Caco-2 (cell line): ENCODE results near the gene CD5L. TPM values are rescaled to one million over a fixed set of nuclear protein-coding genes. Genes with fewer than 3 reads are reported as not detected.

Experiments
- Bru-seq: library from RNA; stranded (reverse); fragments of 400-500 nt; gene quantifications from one replicate; lab custom pipeline; 2021; lab: Mats Ljungman, UMichigan
- BruChase-seq, 2 experiments: library from RNA; stranded (reverse); fragments of 400-500 nt; gene quantifications; one replicate each; lab custom pipeline; 2021; lab: Mats Ljungman, UMichigan
- BruUV-seq: library from RNA; stranded (reverse); fragments of 400-500 nt; replicated peaks from 2 replicates; lab custom pipeline; 2021; lab: Mats Ljungman, UMichigan
- CTCF ChIA-PET: fragments of 300-600 bp; sonication (Branson Sonifier 250); formaldehyde crosslinking; loops from one replicate; lab custom pipeline; 2022; ENCODE audit warnings: antibody characterized with exemption; lab: Charles Lee
- POLR2A ChIA-PET: fragments of 300-600 bp; sonication (Branson Sonifier 250); formaldehyde crosslinking; loops from one replicate; lab custom pipeline; 2022; ENCODE audit warnings: antibody characterized with exemption; lab: Charles Lee
- DNase-seq, 2 experiments: peaks; one replicate each; pipeline versions ENCODE4 v3.0.0 to v3.0.0-alpha.2; 2020 to 2022
- H3K27me3 ChIP-seq: replicated peaks from 2 replicates; pipeline ENCODE4 v1.6.0; 2011; ENCODE audit warnings: low read length; ENCODE audit not compliant: control insufficient read depth, insufficient read depth
- H3K36me3 ChIP-seq: 2 replicates; pipeline ENCODE4 v1.5.1; 2011; ENCODE audit warnings: low read length; ENCODE audit not compliant: control insufficient read depth, insufficient read depth
- H3K4me1 ChIP-seq: fragments of 250-450 bp; sonication (Bioruptor Pico); 2 replicates; pipeline ENCODE4 v1.5.1; 2020; ENCODE audit warnings: mild to moderate bottlenecking
- H3K4me3 ChIP-seq: 2 replicates; pipeline ENCODE4 v1.5.1; 2011; ENCODE audit warnings: low read depth, mild to moderate bottlenecking, control low read depth, low read length
- H3K9me3 ChIP-seq: fragments of 250-450 bp; sonication (Bioruptor Pico); 2 replicates; pipeline ENCODE4 v1.5.1; 2020; ENCODE audit warnings: mild to moderate bottlenecking, moderate library complexity
- H3K27ac Mint-ChIP-seq: one replicate; pipeline ENCODE4 v1.8.0; 2022; ENCODE audit warnings: mixed read lengths; ENCODE audit not compliant: unreplicated experiment
- H3K27me3 Mint-ChIP-seq: one replicate; pipeline ENCODE4 v1.8.0; 2022; ENCODE audit warnings: mixed read lengths; ENCODE audit not compliant: insufficient read depth, unreplicated experiment
- H3K36me3 Mint-ChIP-seq: one replicate; pipeline ENCODE4 v1.8.0; 2022; ENCODE audit warnings: mild to moderate bottlenecking, mixed read lengths; ENCODE audit not compliant: insufficient read depth, unreplicated experiment
- H3K4me1 Mint-ChIP-seq: one replicate; pipeline ENCODE4 v1.8.0; 2022; ENCODE audit warnings: low read depth, mixed read lengths; ENCODE audit not compliant: unreplicated experiment
- H3K4me3 Mint-ChIP-seq: one replicate; pipeline ENCODE4 v1.8.0; 2022; ENCODE audit warnings: mild to moderate bottlenecking, moderate library complexity, mixed read lengths; ENCODE audit not compliant: unreplicated experiment
- H3K9me3 Mint-ChIP-seq: one replicate; pipeline ENCODE4 v1.8.0; 2022; ENCODE audit warnings: mixed read lengths; ENCODE audit not compliant: unreplicated experiment
- intact Hi-C: fragments of 100-400 bp; cut with micrococcal nuclease; formaldehyde crosslinking; loops from one replicate; pipeline ENCODE4 v1.10.0; 2022; ENCODE audit not compliant: unreplicated experiment
- long read RNA-seq: library from polyadenylated mRNA; stranded (forward); transcript quantifications from one replicate; pipeline ENCODE4 v2.0.0, GENCODE V29; 2022
- total RNA-seq: library from RNA; stranded (reverse); gene quantifications from 2 replicates; pipeline ENCODE4 v1.2.3, GENCODE V29; 2022
- TF ChIP-seq, protein P1 (sequence below), 2 experiments: fragments of 200-600 bp in 1 of 2; IDR thresholded peaks; 1 replicate in 1 of 2; 2 replicates in 1 of 2; pipeline versions ENCODE4 v1.5.1 to v1.8.0; 2011 to 2022; ENCODE audit warnings: antibody characterized with exemption in 1 of 2, control low read depth in 1 of 2, inconsistent platforms in 1 of 2, low read depth in 1 of 2, low read length in 1 of 2, mild to moderate bottlenecking in 1 of 2, moderate library complexity in 1 of 2; ENCODE audit not compliant: insufficient read depth in 1 of 2, severe bottlenecking in 1 of 2, unreplicated experiment in 1 of 2

Gene CD5L
- total RNA-seq (not detected in 2 replicates), Bru-seq, nascent RNA (not detected), BruChase-seq, experiment 1, labeled RNA remaining after a 2-hour chase (not detected), BruChase-seq, experiment 2, labeled RNA remaining after a 6-hour chase (not detected)
- long read RNA-seq, result 0 reads

DNA sequence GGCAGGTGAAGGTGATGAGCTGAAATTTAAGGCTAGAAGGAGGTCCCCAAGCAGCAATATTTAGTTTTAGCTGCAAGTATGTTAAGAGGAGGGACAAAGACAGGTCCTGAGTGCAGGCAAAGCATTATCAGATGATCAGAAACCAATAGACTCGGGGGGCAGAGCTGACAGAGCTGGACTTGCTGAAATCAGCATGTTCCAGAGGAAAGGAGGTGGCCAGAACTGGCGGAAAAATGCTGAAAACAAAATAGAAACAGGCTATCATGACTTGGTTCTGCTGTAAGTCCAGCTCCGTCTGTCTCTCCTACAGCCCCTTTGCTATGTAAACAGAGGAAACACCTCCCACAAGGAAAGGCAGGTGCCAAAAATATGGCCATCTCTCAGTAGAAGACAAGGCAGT, at the start of gene CD5L:
CD5L (minus strand) TSS at position 101 of the 400 bp plus-strand sequence. CDS start 107 bp downstream, outside the sequence.
- POLR2A ChIA-PET, result no interaction called here
- Histone ChIP-seq H3K9me3 (no peaks in the 10 kb centered on the region), H3K36me3 (no peaks in the 10 kb centered on the region), H3K4me1 (no peaks in the 10 kb centered on the region), H3K27me3 (no peaks in the 10 kb centered on the region; the same call in none of the 2 replicates), H3K4me3 (no peak within 1 kb of the TSS)
- BruUV-seq, result no TSS peak
- intact Hi-C loops, result no loop called here
- H3K27me3 Mint-ChIP-seq, result peaks cover 15% of the 10 kb centered on the region
- no peaks in the 10 kb centered on the region for H3K9me3 Mint-ChIP-seq
- no peak within 1 kb of the TSS for H3K4me3 Mint-ChIP-seq
- no peak for DNase-seq
- CTCF ChIA-PET, result no interaction called here
- no peak within 1 kb of the TSS for H3K27ac Mint-ChIP-seq
- TF ChIP-seq, protein P1, sequence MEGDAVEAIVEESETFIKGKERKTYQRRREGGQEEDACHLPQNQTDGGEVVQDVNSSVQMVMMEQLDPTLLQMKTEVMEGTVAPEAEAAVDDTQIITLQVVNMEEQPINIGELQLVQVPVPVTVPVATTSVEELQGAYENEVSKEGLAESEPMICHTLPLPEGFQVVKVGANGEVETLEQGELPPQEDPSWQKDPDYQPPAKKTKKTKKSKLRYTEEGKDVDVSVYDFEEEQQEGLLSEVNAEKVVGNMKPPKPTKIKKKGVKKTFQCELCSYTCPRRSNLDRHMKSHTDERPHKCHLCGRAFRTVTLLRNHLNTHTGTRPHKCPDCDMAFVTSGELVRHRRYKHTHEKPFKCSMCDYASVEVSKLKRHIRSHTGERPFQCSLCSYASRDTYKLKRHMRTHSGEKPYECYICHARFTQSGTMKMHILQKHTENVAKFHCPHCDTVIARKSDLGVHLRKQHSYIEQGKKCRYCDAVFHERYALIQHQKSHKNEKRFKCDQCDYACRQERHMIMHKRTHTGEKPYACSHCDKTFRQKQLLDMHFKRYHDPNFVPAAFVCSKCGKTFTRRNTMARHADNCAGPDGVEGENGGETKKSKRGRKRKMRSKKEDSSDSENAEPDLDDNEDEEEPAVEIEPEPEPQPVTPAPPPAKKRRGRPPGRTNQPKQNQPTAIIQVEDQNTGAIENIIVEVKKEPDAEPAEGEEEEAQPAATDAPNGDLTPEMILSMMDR (IDR thresholded peaks at IDR 0.05; ENCODE audit: insufficient read depth in 1 of 2, low read depth in 1 of 2, low read length in 1 of 2, severe bottlenecking in 1 of 2, unreplicated experiment in 1 of 2), result no peak
- H3K36me3 Mint-ChIP-seq, result no peaks in the 10 kb centered on the region
- no peaks in the 10 kb centered on the region for H3K4me1 Mint-ChIP-seq

DNA sequence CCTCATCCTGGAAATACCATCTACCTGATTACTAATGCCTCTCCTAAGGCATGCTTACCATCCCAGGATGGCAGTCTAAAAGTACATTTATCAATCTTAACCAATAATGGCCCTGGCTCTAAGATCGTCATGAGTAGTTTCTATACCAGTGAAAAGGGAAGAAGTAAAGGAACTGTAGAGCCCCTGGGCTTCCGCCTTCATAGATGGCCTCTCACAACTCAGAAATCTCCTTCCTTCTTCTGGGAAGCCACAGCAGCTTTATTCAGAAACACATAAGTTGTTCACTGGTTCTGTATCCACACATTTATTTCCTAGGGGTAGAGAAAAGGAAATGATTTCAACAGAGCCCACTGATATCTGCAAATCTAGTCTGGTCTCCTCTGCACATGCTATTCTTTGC, 41.0 kb upstream of the CD5L start:
- DNase-seq, result no peak
- Histone ChIP-seq H3K9me3 (no peaks in the 10 kb centered on the region), H3K4me1 (no peaks in the 10 kb centered on the region), H3K36me3 (no peaks in the 10 kb centered on the region), H3K4me3 (no peak overlapping the region), H3K27me3 (no peaks in the 10 kb centered on the region)
- intact Hi-C loops, result no loop called here
- no TSS peak for BruUV-seq
- POLR2A ChIA-PET, result no interaction called here
- Mint-ChIP-seq H3K27ac (no peak overlapping the region), H3K27me3 (peaks cover 5% of the 10 kb centered on the region), H3K36me3 (no peaks in the 10 kb centered on the region), H3K4me3 (no peak overlapping the region), H3K9me3 (no peaks in the 10 kb centered on the region), H3K4me1 (no peaks in the 10 kb centered on the region)
- TF ChIP-seq, protein P1 (IDR thresholded peaks at IDR 0.05; ENCODE audit: insufficient read depth in 1 of 2, low read depth in 1 of 2, low read length in 1 of 2, severe bottlenecking in 1 of 2, unreplicated experiment in 1 of 2), result no peak
- CTCF ChIA-PET, result no interaction called here

DNA sequence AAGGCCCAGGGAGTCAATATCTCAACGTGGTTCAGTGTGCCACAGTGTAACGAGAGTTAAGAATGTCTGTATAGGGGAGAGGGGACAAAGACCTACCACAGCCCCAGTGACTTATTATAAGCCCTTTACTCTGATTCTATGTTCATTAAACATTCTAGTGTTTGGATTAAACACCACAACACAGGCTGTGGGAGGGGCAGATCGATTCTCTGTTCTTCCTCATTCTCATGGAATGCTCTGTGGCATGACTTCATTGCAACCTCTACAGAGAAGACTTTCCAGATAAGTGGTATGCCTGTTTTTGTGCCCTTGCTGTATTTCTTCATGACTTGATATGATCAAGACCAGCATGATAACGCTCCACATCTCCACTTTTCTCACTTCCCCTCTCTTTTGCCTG, 39.0 kb upstream of the CD5L start:
- Mint-ChIP-seq H3K9me3 (no peaks in the 10 kb centered on the region), H3K27ac (no peak overlapping the region), H3K4me3 (no peak overlapping the region), H3K27me3 (peaks cover 2% of the 10 kb centered on the region), H3K36me3 (no peaks in the 10 kb centered on the region), H3K4me1 (no peaks in the 10 kb centered on the region)
- Histone ChIP-seq H3K36me3 (no peaks in the 10 kb centered on the region), H3K4me1 (no peaks in the 10 kb centered on the region), H3K27me3 (no peaks in the 10 kb centered on the region), H3K4me3 (no peak overlapping the region), H3K9me3 (no peaks in the 10 kb centered on the region)
- intact Hi-C loops, result no loop called here
- no TSS peak for BruUV-seq
- POLR2A ChIA-PET, result no interaction called here
- CTCF ChIA-PET, result no interaction called here
- TF ChIP-seq, protein P1 (IDR thresholded peaks at IDR 0.05; ENCODE audit: insufficient read depth in 1 of 2, low read depth in 1 of 2, low read length in 1 of 2, severe bottlenecking in 1 of 2, unreplicated experiment in 1 of 2), result no peak
- no peak for DNase-seq
